ENCODE measurements around the gene SHROOM2. TPM values are rescaled to one million over a fixed set of nuclear protein-coding genes. Genes with fewer than 3 reads are reported as not detected.

SHROOM2 gene
- total RNA-seq, 1 experiment from 2014 or later: 5.3 TPM

- peaks cover 0 to 7% of the 10 kb centered on the region in 2 experiments; a peak in 1 of 4 replicates for H3K4me1 ChIP-seq (ENCODE audit: control insufficient read depth in 1 of 2, insufficient read depth in 2 of 2, low read length in 2 of 2)
- ChIA-PET RAD21 (ENCODE audit: low non-redundant PET in 1 of 2, low total read pairs in 2 of 2, uncharacterized antibody in 2 of 2, unreplicated experiment in 2 of 2) (no interaction called here), POLR2A (no interaction called here), CTCF (no interaction called here)
- H3K9me2 ChIP-seq (ENCODE audit: insufficient read depth): no peaks in the 10 kb centered on the region
- intact Hi-C loops (cut with micrococcal nuclease): no loop called here
- no peak overlapping the region for H3K9ac ChIP-seq (ENCODE audit: low read length)
- ATAC-seq (peak; percentile 95), DNase-seq (ENCODE audit: low read depth, low spot score) (peak; percentile 26)
- H3K27me3 ChIP-seq (ENCODE audit: insufficient read depth, low read length): no peaks in the 10 kb centered on the region
- peak overlapping the region; percentile 26 for H2AFZ ChIP-seq (ENCODE audit: low read depth, low read length, poor library complexity, severe bottlenecking)
- peak overlapping the region; percentile 57 for H3K4me2 ChIP-seq (ENCODE audit: low read length)
- TF ChIP-seq, protein P1, sequence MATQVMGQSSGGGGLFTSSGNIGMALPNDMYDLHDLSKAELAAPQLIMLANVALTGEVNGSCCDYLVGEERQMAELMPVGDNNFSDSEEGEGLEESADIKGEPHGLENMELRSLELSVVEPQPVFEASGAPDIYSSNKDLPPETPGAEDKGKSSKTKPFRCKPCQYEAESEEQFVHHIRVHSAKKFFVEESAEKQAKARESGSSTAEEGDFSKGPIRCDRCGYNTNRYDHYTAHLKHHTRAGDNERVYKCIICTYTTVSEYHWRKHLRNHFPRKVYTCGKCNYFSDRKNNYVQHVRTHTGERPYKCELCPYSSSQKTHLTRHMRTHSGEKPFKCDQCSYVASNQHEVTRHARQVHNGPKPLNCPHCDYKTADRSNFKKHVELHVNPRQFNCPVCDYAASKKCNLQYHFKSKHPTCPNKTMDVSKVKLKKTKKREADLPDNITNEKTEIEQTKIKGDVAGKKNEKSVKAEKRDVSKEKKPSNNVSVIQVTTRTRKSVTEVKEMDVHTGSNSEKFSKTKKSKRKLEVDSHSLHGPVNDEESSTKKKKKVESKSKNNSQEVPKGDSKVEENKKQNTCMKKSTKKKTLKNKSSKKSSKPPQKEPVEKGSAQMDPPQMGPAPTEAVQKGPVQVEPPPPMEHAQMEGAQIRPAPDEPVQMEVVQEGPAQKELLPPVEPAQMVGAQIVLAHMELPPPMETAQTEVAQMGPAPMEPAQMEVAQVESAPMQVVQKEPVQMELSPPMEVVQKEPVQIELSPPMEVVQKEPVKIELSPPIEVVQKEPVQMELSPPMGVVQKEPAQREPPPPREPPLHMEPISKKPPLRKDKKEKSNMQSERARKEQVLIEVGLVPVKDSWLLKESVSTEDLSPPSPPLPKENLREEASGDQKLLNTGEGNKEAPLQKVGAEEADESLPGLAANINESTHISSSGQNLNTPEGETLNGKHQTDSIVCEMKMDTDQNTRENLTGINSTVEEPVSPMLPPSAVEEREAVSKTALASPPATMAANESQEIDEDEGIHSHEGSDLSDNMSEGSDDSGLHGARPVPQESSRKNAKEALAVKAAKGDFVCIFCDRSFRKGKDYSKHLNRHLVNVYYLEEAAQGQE (IDR thresholded peaks at IDR 0.05; ENCODE audit: low read depth): no peak
- TF ChIP-seq ZFX (IDR thresholded peaks at IDR 0.05) (no peak), POLR2AphosphoS5 (IDR thresholded peaks at IDR 0.05; ENCODE audit: low read depth, low read length) (no peak), TCF7L2 (IDR thresholded peaks at IDR 0.05; ENCODE audit: borderline replicate concordance, extremely low read depth, insufficient read depth, insufficient read length) (no peak), EZH2 (IDR thresholded peaks at IDR 0.05) (no peak), ELF1 (IDR thresholded peaks at IDR 0.05; ENCODE audit: borderline replicate concordance, low read depth) (no peak), CTCF (IDR thresholded peaks at IDR 0.05 in 2 of 3, conservative IDR thresholded peaks at IDR 0.05 in 1 of 3; ENCODE audit: borderline replicate concordance in 1 of 3, insufficient read depth in 1 of 3, low read depth in 2 of 3, low read length in 2 of 3) (no peak), ZNF274 (IDR thresholded peaks at IDR 0.05; ENCODE audit: low read depth, low read length) (no peak)
- H3K9me3 ChIP-seq (ENCODE audit: control insufficient read depth in 1 of 2, insufficient read depth in 1 of 2, low read depth in 1 of 2, low read length in 2 of 2): no peaks in the 10 kb centered on the region
- H3K27ac ChIP-seq (ENCODE audit: low read depth, low read length): no peak overlapping the region
- H3K4me3 ChIP-seq (replicated peaks in 1 of 2; ENCODE audit: low read depth in 1 of 2, low read length in 2 of 2): peak overlapping the region; percentile 3 to 25; a peak in 3 of 4 replicates
- no peaks in the 10 kb centered on the region for H3K79me2 ChIP-seq (ENCODE audit: insufficient read depth, low read length)
- no peaks in the 10 kb centered on the region for H3K36me3 ChIP-seq (ENCODE audit: control insufficient read depth in 1 of 2, insufficient read depth in 2 of 2, low read length in 2 of 2)
- no TSS peak for BruUV-seq (replicated peaks)
- H4K20me1 ChIP-seq (ENCODE audit: insufficient read depth): no peaks in the 10 kb centered on the region
These were observed 26.9 kb upstream of the SHROOM2 start for GRCh38 chrX:9759337-9759736.

Data from HCT116 (cell line).